ENCODE measurements around the gene OGDH.

GRCh38 chr7:44583146-44583865 lies 23.1 kb upstream of the OGDH start:
- no peak for TF ChIP-seq RAD21 (IDR thresholded peaks at IDR 0.05)
- TF ChIP-seq JUND (IDR thresholded peaks at IDR 0.05) = no peak
- no peak for TF ChIP-seq CTCF (IDR thresholded peaks at IDR 0.05; ENCODE audit: low read depth, low read length, missing input control)
- TF ChIP-seq MAX (IDR thresholded peaks at IDR 0.05) = no peak
- no peak for TF ChIP-seq NR2F2 (IDR thresholded peaks at IDR 0.05)
- no peak for TF ChIP-seq ZBTB33 (IDR thresholded peaks at IDR 0.05)
- TF ChIP-seq YY1 (IDR thresholded peaks at IDR 0.05) = no peak
- no peak for TF ChIP-seq FOXA1 (IDR thresholded peaks at IDR 0.05)
